K562 (cell line): ENCODE data around the gene FERMT1. TPM values are rescaled to one million over a fixed set of nuclear protein-coding genes. Genes with fewer than 3 reads are reported as not detected.

Source experiments
- ATAC-seq: fragments of 200-7000 bp; cut with Tn5 transposase; 3 replicates; pipeline ENCODE4 v1.9.1; 2020; ENCODE audit warnings: moderate library complexity
- BruUV-seq: library from RNA; stranded (reverse); fragments of 400-500 nt; replicated peaks from 2 replicates; lab custom pipeline; 2021; lab: Mats Ljungman, UMichigan
- CTCF ChIA-PET: fragments of 300-600 bp; formaldehyde crosslinking; extraction: SDS; loops from one replicate; lab custom pipeline; 2021; ENCODE audit warnings: low intra/inter-chr PET ratio; lab: Yijun Ruan, JAX
- POLR2A ChIA-PET: fragments of 300-600, 350-650 bp; sonication (Branson Sonifier 250); formaldehyde crosslinking; extraction: SDS; loops from one replicate; lab custom pipeline; 2021; ENCODE audit warnings: antibody characterized with exemption, inconsistent platforms; lab: Yijun Ruan, JAX
- DNase-seq, 4 experiments: peaks; one replicate each; pipeline versions ENCODE4 v3.0.0 to v3.0.0-alpha.2; 2011 to 2018; ENCODE audit warnings: low spot score in 3 of 4, mixed read lengths in 3 of 4; ENCODE audit errors: extremely low read depth in 1 of 4
- FAIRE-seq: peaks from 2 replicates; lab custom pipeline; 2011; peaks lifted over from hg19 to GRCh38; lab: Jason Lieb, UNC
- H2AFZ ChIP-seq: 2 replicates; pipeline ENCODE4 v1.6.0; 2011; ENCODE audit warnings: low read depth, low read length, control low read depth, inconsistent platforms
- H3K27ac ChIP-seq: fragments of 200-600 bp; 3 replicates; pipeline ENCODE4 v1.8.0; 2011; ENCODE audit warnings: low read depth, mild to moderate bottlenecking, control low read depth, inconsistent platforms, low read length, moderate library complexity, mixed read lengths; ENCODE audit errors: extremely low read depth
- H3K27me3 ChIP-seq, 2 experiments: fragments of 300-600 bp in 1 of 2; 2 replicates in 1 of 2; 3 replicates in 1 of 2; pipeline versions ENCODE4 v1.6.0 to v1.8.0; 2011; ENCODE audit warnings: inconsistent platforms in 2 of 2, low read length in 2 of 2, mild to moderate bottlenecking in 1 of 2, mixed read lengths in 1 of 2, moderate library complexity in 1 of 2; ENCODE audit not compliant: control insufficient read depth in 2 of 2, insufficient read depth in 2 of 2
- H3K36me3 ChIP-seq: fragments of 300-600 bp; 3 replicates; pipeline ENCODE4 v1.8.0; 2011; ENCODE audit warnings: mild to moderate bottlenecking, low read length, inconsistent platforms; ENCODE audit not compliant: control insufficient read depth, insufficient read depth
- H3K4me1 ChIP-seq, 2 experiments: fragments of 200-600 bp in 1 of 2; replicated peaks in 1 of 2; 2 replicates in 1 of 2; 3 replicates in 1 of 2; pipeline versions ENCODE4 v1.5.1 to v1.8.0; 2011; ENCODE audit warnings: inconsistent platforms in 2 of 2, low read length in 2 of 2, mild to moderate bottlenecking in 1 of 2, mixed read lengths in 1 of 2, moderate library complexity in 1 of 2; ENCODE audit not compliant: control insufficient read depth in 2 of 2, insufficient read depth in 2 of 2
- H3K4me2 ChIP-seq: 2 replicates; pipeline ENCODE4 v1.6.1; 2011; ENCODE audit warnings: low read length, control low read depth, inconsistent platforms, mixed read lengths; ENCODE audit not compliant: insufficient read depth
- H3K4me3 ChIP-seq: fragments of 200-600 bp; sonication (generic), shearing (Covaris generic); 2 replicates; pipeline ENCODE4 v1.5.1; 2016; ENCODE audit warnings: control low read depth, inconsistent platforms
- H3K79me2 ChIP-seq: fragments of 200-600 bp; 3 replicates; pipeline ENCODE4 v1.8.0; 2011; ENCODE audit warnings: low read length, inconsistent platforms; ENCODE audit not compliant: control insufficient read depth, insufficient read depth
- H3K9ac ChIP-seq, 2 experiments: 2 replicates each; pipeline versions ENCODE4 v1.6.0 to v1.6.1; 2011; ENCODE audit warnings: low read depth in 2 of 2, low read length in 2 of 2, control low read depth in 1 of 2, inconsistent platforms in 1 of 2, mild to moderate bottlenecking in 1 of 2, mixed read lengths in 1 of 2; ENCODE audit not compliant: insufficient read depth in 1 of 2
- H3K9me1 ChIP-seq: one replicate; pipeline ENCODE4 v1.6.0; 2011; ENCODE audit warnings: inconsistent platforms, mild to moderate bottlenecking, low read length, moderate library complexity; ENCODE audit not compliant: control insufficient read depth, insufficient read depth
- H3K9me3 ChIP-seq: replicated peaks from 2 replicates; pipeline ENCODE4 v1.5.1; 2011; ENCODE audit warnings: low read depth, low read length, inconsistent platforms; ENCODE audit not compliant: control insufficient read depth, insufficient read depth
- H4K20me1 ChIP-seq: replicated peaks from 2 replicates; pipeline ENCODE4 v1.6.1; 2011; ENCODE audit warnings: low read length, inconsistent platforms, mixed read lengths; ENCODE audit not compliant: control insufficient read depth, insufficient read depth
- BRF1 ChIP-seq: IDR thresholded peaks from 3 replicates; pipeline ENCODE4 v1.6.1; 2011; ENCODE audit warnings: borderline replicate concordance, mild to moderate bottlenecking; ENCODE audit not compliant: insufficient read length; ENCODE audit errors: extremely low read depth
- CREB3 ChIP-seq: fragments of 450-650 bp; conservative IDR thresholded peaks from 2 replicates; pipeline ENCODE4 v1.6.1; 2016; ENCODE audit warnings: missing genetic modification characterization, low read depth, mild to moderate bottlenecking, missing compliant biosample characterization, moderate library complexity
- MED1 ChIP-seq: sonication (generic); formaldehyde crosslinking; IDR thresholded peaks from 2 replicates; pipeline ENCODE4 v1.8.1; 2023; ENCODE audit warnings: missing genetic modification reagents, borderline replicate concordance
- POLR2H ChIP-seq: IDR thresholded peaks from 2 replicates; pipeline ENCODE4 v1.6.1; 2016; ENCODE audit warnings: missing genetic modification characterization, low read depth, mild to moderate bottlenecking, control low read depth, missing compliant biosample characterization, moderate library complexity
- ZBTB40 ChIP-seq, 2 experiments: fragments of 450-650 bp in 1 of 2; sonication (generic) in 1 of 2; formaldehyde crosslinking in 1 of 2; IDR thresholded peaks; 2 replicates each; pipeline versions ENCODE4 v1.7.1 to v1.9.0; 2016 to 2022; ENCODE audit warnings: inconsistent platforms in 1 of 2, mild to moderate bottlenecking in 1 of 2, missing genetic modification reagents in 1 of 2
- WGBS: fragments of 100-300 bp; shearing (Covaris generic); methylation state at CpG from one replicate; pipeline ENCODE4 v1.1.6; 2016; ENCODE audit warnings: low coverage, mixed read lengths; ENCODE audit not compliant: insufficient coverage; ENCODE audit errors: missing lambda C conversion rate; 5-methylcytosine and 5-hydroxymethylcytosine counted together
- in situ Hi-C: fragments of 300-500 bp; cut with MboI; formaldehyde crosslinking; loops from 4 replicates; pipeline ENCODE4 v1.15.0; 2018; ENCODE audit warnings: inconsistent platforms, mixed read lengths
- intact Hi-C: fragments of 100-400 bp; cut with micrococcal nuclease; formaldehyde crosslinking; loops from 2 replicates; pipeline ENCODE4 v1.14.2; 2022
- polyA plus RNA-seq, 8 experiments: library from polyadenylated mRNA; depleted of rRNA in 4 of 8; stranded (reverse) in 5 of 8; unstranded in 3 of 8; fragments of >200 nt; fragmentation: Nextera tagmentation in 2 of 8; fragmentation: Illumina TruSeq in 1 of 8; extraction: Ambion mirVana in 2 of 8; extraction: Trizol in 1 of 8; gene quantifications; 2 replicates each; pipeline versions ENCODE4 v1.2.1 to v1.2.3, GENCODE V29; 2011 to 2014; ENCODE audit warnings: inconsistent platforms in 1 of 8, missing spikeins in 1 of 8
- total RNA-seq, 7 experiments: library from RNA; depleted of rRNA in 6 of 7; stranded (reverse); fragments of >200 nt in 6 of 7; fragmentation: Illumina TruSeq in 2 of 7; extraction: Trizol in 2 of 7; gene quantifications; 2 replicates each; pipeline versions ENCODE4 v1.2.1 to v1.2.3, GENCODE V29; 2011 to 2021; ENCODE audit warnings: low replicate concordance in 1 of 7

The FERMT1 gene
- total and polyA plus RNA-seq, 9 of the 15 experiments (the other 6 are each of a cell fraction or from before 2014, with no cell fraction given), result 0.07 TPM; not detected in 8

GRCh38 chr20:6099819-6100218 lies 23.0 kb downstream of the FERMT1 start:
- no peaks in the 10 kb centered on the region for H4K20me1 ChIP-seq
- H3K4me3 ChIP-seq, result no peak overlapping the region
- H3K27ac ChIP-seq, result no peak overlapping the region
- no TSS peak for BruUV-seq
- no peak for ATAC-seq
- intact Hi-C loops, result no loop called here
- H3K27me3 ChIP-seq, result no peaks in the 10 kb centered on the region
- H3K79me2 ChIP-seq, result no peaks in the 10 kb centered on the region
- H3K4me1 ChIP-seq, result no peaks in the 10 kb centered on the region
- TF ChIP-seq BRF1 (no peak), MED1 (no peak), CREB3 (tag) (no peak)
- TF ChIP-seq, all 486 proteins: peak for 0
- no peaks in the 10 kb centered on the region for H3K36me3 ChIP-seq
- H2AFZ ChIP-seq, result no peak overlapping the region
- H3K9me3 ChIP-seq, result no peaks in the 10 kb centered on the region
- H3K9me1 ChIP-seq, result no peaks in the 10 kb centered on the region
- ChIA-PET POLR2A (interaction anchor here (0.6 kb wide), 1 partner anchor 26 kb away, joined by 3 read pairs; no protein-coding TSS in a partner anchor), CTCF (no interaction called here)
- no peak for FAIRE-seq
- in situ Hi-C loops, result no loop called here
- H3K4me2 ChIP-seq, result no peak overlapping the region
- H3K9ac ChIP-seq, result no peak overlapping the region
- DNase-seq, result no peak

- H3K79me2 ChIP-seq, result no peaks in the 10 kb centered on the region
- TF ChIP-seq ZBTB40 (IDR thresholded peaks at IDR 0.05) (no peak), ZBTB40 (CRISPR knock-in tag; IDR thresholded peaks at IDR 0.05) (no peak), POLR2H (tag) (no peak)
Measured at GRCh38 chr20:6095409-6095808, 27.4 kb downstream of the FERMT1 start.

More at GRCh38 chr20:6095409-6095808, 27.4 kb downstream of the FERMT1 start:
- ChIA-PET CTCF (no interaction called here), POLR2A (no interaction called here)
- in situ Hi-C loops (no loop called here), intact Hi-C loops (no loop called here)
- ATAC-seq (no peak), FAIRE-seq (no peak), DNase-seq (no peak)
- H3K4me2 ChIP-seq, result no peak overlapping the region
- no TSS peak for BruUV-seq
- no peaks in the 10 kb centered on the region for H3K36me3 ChIP-seq
- H3K4me3 ChIP-seq, result no peak overlapping the region
- no peaks in the 10 kb centered on the region; the same call in 1 of the 2 replicates for H4K20me1 ChIP-seq
- no peaks in the 10 kb centered on the region for H3K9me3 ChIP-seq
- H3K9me1 ChIP-seq, result no peaks in the 10 kb centered on the region
- no peak overlapping the region for H3K9ac ChIP-seq
- WGBS, result 1% methylated on average over 5 of the region's 5 CpGs
- H3K27ac ChIP-seq, result no peak overlapping the region
- no peaks in the 10 kb centered on the region for H3K27me3 ChIP-seq
- H3K4me1 ChIP-seq, result no peaks in the 10 kb centered on the region
- no peak overlapping the region for H2AFZ ChIP-seq
